WTC11 (cell line): ENCODE data around the gene DOK5.

Experiments
- ATF3 ChIP-seq: sonication (generic); formaldehyde crosslinking; conservative IDR thresholded peaks from 2 replicates; pipeline ENCODE4 v1.8.1; 2022; ENCODE audit warnings: mild to moderate bottlenecking, missing genetic modification reagents
- CREB1 ChIP-seq: sonication (generic); formaldehyde crosslinking; IDR thresholded peaks from 2 replicates; pipeline ENCODE4 v1.8.0; 2023; ENCODE audit warnings: mild to moderate bottlenecking, missing genetic modification reagents
- CTCF ChIP-seq: fragments of 200-600 bp; IDR thresholded peaks from 2 replicates; pipeline ENCODE4 v1.8.0; 2022; ENCODE audit warnings: antibody characterized with exemption
- ETV6 ChIP-seq: sonication (generic); formaldehyde crosslinking; IDR thresholded peaks from 2 replicates; pipeline ENCODE4 v1.8.1; 2022; ENCODE audit warnings: mild to moderate bottlenecking, missing genetic modification reagents
- FOXJ3 ChIP-seq: sonication (generic); formaldehyde crosslinking; IDR thresholded peaks from 2 replicates; pipeline ENCODE4 v1.9.0; 2021; ENCODE audit warnings: missing genetic modification reagents, mild to moderate bottlenecking, borderline replicate concordance
- ZNF423 ChIP-seq: fragments of 250-450 bp; sonication (Bioruptor Pico); IDR thresholded peaks from 2 replicates; pipeline ENCODE4 v2.1.2; 2022; ENCODE audit warnings: mild to moderate bottlenecking, moderate library complexity
- TF ChIP-seq, protein P1 (sequence below): sonication (generic); formaldehyde crosslinking; IDR thresholded peaks from 2 replicates; pipeline ENCODE4 v1.8.1; 2023; ENCODE audit warnings: mild to moderate bottlenecking, missing genetic modification reagents
- TF ChIP-seq, protein P2 (sequence below): sonication (generic); formaldehyde crosslinking; IDR thresholded peaks from 2 replicates; pipeline ENCODE4 v1.8.0; 2022; ENCODE audit warnings: mild to moderate bottlenecking, missing genetic modification reagents

DNA sequence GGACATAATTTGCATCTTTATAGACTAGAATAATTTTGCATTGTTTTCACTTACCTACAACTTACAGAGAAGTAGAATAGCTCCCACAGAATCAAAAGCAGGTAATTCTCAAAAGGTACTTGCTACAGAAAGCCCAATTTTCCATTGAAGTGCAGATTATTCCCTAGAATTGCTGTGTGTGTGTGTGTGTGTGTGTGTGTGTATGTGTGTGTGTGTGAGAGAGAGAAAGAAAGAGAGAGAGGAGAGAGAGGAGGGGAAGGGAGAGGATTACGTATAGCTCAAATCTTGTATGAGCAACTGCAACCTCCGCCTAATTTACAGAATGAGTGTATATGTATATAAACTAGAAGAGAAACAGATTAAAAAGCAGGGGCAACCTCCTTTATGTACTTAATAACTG is 68.0 kb downstream of the DOK5 start:
- no peak for TF ChIP-seq CREB1 (CRISPR knock-in tag)
- TF ChIP-seq CTCF: no peak
- TF ChIP-seq ATF3 (CRISPR knock-in tag): no peak
- TF ChIP-seq, protein P1, sequence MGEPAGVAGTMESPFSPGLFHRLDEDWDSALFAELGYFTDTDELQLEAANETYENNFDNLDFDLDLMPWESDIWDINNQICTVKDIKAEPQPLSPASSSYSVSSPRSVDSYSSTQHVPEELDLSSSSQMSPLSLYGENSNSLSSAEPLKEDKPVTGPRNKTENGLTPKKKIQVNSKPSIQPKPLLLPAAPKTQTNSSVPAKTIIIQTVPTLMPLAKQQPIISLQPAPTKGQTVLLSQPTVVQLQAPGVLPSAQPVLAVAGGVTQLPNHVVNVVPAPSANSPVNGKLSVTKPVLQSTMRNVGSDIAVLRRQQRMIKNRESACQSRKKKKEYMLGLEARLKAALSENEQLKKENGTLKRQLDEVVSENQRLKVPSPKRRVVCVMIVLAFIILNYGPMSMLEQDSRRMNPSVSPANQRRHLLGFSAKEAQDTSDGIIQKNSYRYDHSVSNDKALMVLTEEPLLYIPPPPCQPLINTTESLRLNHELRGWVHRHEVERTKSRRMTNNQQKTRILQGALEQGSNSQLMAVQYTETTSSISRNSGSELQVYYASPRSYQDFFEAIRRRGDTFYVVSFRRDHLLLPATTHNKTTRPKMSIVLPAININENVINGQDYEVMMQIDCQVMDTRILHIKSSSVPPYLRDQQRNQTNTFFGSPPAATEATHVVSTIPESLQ (CRISPR knock-in tag): no peak
- TF ChIP-seq FOXJ3 (CRISPR knock-in tag): no peak
- no peak for TF ChIP-seq ETV6 (CRISPR knock-in tag)
- no peak for TF ChIP-seq ZNF423 (CRISPR knock-in tag)
- TF ChIP-seq, protein P2, sequence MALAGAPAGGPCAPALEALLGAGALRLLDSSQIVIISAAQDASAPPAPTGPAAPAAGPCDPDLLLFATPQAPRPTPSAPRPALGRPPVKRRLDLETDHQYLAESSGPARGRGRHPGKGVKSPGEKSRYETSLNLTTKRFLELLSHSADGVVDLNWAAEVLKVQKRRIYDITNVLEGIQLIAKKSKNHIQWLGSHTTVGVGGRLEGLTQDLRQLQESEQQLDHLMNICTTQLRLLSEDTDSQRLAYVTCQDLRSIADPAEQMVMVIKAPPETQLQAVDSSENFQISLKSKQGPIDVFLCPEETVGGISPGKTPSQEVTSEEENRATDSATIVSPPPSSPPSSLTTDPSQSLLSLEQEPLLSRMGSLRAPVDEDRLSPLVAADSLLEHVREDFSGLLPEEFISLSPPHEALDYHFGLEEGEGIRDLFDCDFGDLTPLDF (CRISPR knock-in tag): no peak
